Thyroid gland (tissue), 4 donors: Measurements from ENCODE around the gene PMM2. TPM values are rescaled to one million over a fixed set of nuclear protein-coding genes. Genes with fewer than 3 reads are reported as not detected.

Source experiments
- DNase-seq, 2 donors: peaks; one replicate each; pipeline ENCODE4 v3.0.0-alpha.2; 2019
- H3K27ac ChIP-seq, 3 donors: fragments of 200-600 bp; sonication (generic); 1 replicate in 2 of 3; 2 replicates in 1 of 3; pipeline ENCODE4 v1.5.1; 2016 to 2019; ENCODE audit warnings: mild to moderate bottlenecking in 1 of 3, moderate library complexity in 1 of 3
- H3K27me3 ChIP-seq: fragments of 200-600 bp; sonication (generic); one replicate; pipeline ENCODE4 v1.5.1; 2019
- H3K36me3 ChIP-seq, 2 donors: fragments of 200-600 bp; sonication (generic); one replicate each; pipeline ENCODE4 v1.5.1; 2016 to 2019
- H3K4me1 ChIP-seq, 2 donors: fragments of 200-600 bp; sonication (generic); one replicate each; pipeline ENCODE4 v1.5.1; 2017 to 2019
- H3K4me3 ChIP-seq, 3 donors: fragments of 200-600 bp; sonication (generic); replicated peaks in 1 of 3; 1 replicate in 2 of 3; 2 replicates in 1 of 3; pipeline ENCODE4 v1.5.1; 2016; ENCODE audit warnings: mild to moderate bottlenecking in 1 of 3
- H3K9me3 ChIP-seq: fragments of 200-600 bp; sonication (generic); one replicate; pipeline ENCODE4 v1.5.1; 2017
- POLR2A ChIP-seq, 2 donors: fragments of 450-650 bp; IDR thresholded peaks; one replicate each; pipeline ENCODE4 v1.6.1; 2017; ENCODE audit warnings: antibody characterized with exemption in 2 of 2, mild to moderate bottlenecking in 2 of 2, moderate library complexity in 1 of 2
- WGBS, 2 donors: methylation state at CpG; one replicate each; pipeline ENCODE4 v1.1.5; 2017; 5-methylcytosine and 5-hydroxymethylcytosine counted together
- intact Hi-C: fragments of 100-400 bp; cut with DNase I; formaldehyde crosslinking; loops from one replicate; pipeline ENCODE4 v1.15.1; 2023
- total RNA-seq, 4 donors: library from RNA; depleted of rRNA; stranded (reverse); fragments of >200 nt; gene quantifications; one replicate each; pipeline ENCODE4 v1.2.3, GENCODE V29; 2016
- TF ChIP-seq, protein P1 (sequence below), 6 experiments: fragments of 200-600 bp in 3 of 6; fragments of 450-650 bp in 3 of 6; sonication (generic) in 3 of 6; IDR thresholded peaks; one replicate each; pipeline ENCODE4 v1.5.1; 2016 to 2019; ENCODE audit warnings: antibody characterized with exemption in 6 of 6, mild to moderate bottlenecking in 2 of 6, inconsistent platforms in 1 of 6, moderate library complexity in 1 of 6

Gene PMM2
- total RNA-seq, 4 donors from 2014 or later = 26.2 to 49.6 (median 30.8) TPM

DNA sequence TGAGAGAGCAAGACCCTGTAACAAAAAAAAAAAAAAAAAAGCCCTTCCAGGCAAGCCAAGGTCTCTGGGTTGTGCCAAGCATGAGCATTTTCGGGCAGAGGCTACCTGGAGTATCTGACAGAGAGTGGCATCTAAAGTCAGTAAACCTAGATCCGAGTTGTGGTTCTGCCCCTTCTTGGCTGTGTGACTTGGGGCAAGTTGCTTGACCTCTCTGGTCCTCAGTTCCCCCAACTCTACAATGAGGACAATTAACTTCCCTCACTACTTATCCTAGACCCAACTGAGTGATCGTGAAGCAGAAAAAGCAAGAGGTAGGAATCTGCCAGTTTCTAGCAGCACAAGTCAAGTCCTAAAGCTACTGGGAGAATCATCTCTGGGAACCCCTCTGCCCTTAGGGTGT lies 34.6 kb upstream of the PMM2 start:
- no peaks in the 10 kb centered on the region for H3K4me1 ChIP-seq
- 93 to 100% methylated on average over 3 of the region's 3 CpGs for WGBS, 2 donors
- intact Hi-C loops = no loop called here
- H3K27me3 ChIP-seq = no peaks in the 10 kb centered on the region
- H3K36me3 ChIP-seq = no peaks in the 10 kb centered on the region
- H3K9me3 ChIP-seq = no peaks in the 10 kb centered on the region
- TF ChIP-seq POLR2A (IDR thresholded peaks at IDR 0.05) = no peak
- TF ChIP-seq, protein P1, sequence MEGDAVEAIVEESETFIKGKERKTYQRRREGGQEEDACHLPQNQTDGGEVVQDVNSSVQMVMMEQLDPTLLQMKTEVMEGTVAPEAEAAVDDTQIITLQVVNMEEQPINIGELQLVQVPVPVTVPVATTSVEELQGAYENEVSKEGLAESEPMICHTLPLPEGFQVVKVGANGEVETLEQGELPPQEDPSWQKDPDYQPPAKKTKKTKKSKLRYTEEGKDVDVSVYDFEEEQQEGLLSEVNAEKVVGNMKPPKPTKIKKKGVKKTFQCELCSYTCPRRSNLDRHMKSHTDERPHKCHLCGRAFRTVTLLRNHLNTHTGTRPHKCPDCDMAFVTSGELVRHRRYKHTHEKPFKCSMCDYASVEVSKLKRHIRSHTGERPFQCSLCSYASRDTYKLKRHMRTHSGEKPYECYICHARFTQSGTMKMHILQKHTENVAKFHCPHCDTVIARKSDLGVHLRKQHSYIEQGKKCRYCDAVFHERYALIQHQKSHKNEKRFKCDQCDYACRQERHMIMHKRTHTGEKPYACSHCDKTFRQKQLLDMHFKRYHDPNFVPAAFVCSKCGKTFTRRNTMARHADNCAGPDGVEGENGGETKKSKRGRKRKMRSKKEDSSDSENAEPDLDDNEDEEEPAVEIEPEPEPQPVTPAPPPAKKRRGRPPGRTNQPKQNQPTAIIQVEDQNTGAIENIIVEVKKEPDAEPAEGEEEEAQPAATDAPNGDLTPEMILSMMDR (IDR thresholded peaks at IDR 0.05) = no peak
- DNase-seq = no peak
- no peak overlapping the region for H3K27ac ChIP-seq
- H3K4me3 ChIP-seq = no peak overlapping the region

DNA sequence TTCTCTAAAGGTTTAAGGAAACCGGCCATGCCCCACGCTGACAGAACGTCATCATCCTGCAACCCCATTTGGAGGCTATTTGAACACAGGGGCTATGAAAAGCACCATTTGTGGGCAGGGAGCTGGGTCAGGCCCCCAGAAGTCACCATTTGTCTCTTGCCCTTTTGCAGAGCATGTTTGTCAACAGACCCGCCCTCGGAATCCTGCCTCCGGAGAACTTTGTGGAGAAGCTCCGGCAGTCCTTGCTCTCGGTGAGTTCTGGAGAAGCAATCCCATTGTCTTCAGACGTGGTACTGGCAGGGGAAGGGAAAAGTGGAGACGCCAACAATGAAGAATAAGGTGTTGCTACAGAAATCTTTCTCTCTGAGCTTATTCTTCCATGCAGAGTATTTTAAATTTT lies 33.7 kb upstream of the PMM2 start:
- H3K27ac ChIP-seq = no peak overlapping the region
- no peak overlapping the region for H3K4me3 ChIP-seq
- TF ChIP-seq, protein P1 (IDR thresholded peaks at IDR 0.05) = no peak
- no peak for TF ChIP-seq POLR2A (IDR thresholded peaks at IDR 0.05)
- 76 to 86% methylated on average over 9 to 10 of the region's 10 CpGs for WGBS, 2 donors
- no peak for DNase-seq
- no peaks in the 10 kb centered on the region for H3K27me3 ChIP-seq
- intact Hi-C loops = no loop called here
- H3K36me3 ChIP-seq = peaks cover 0 to 6% of the 10 kb centered on the region in 2 donors
- no peaks in the 10 kb centered on the region for H3K4me1 ChIP-seq
- H3K9me3 ChIP-seq = no peaks in the 10 kb centered on the region

DNA sequence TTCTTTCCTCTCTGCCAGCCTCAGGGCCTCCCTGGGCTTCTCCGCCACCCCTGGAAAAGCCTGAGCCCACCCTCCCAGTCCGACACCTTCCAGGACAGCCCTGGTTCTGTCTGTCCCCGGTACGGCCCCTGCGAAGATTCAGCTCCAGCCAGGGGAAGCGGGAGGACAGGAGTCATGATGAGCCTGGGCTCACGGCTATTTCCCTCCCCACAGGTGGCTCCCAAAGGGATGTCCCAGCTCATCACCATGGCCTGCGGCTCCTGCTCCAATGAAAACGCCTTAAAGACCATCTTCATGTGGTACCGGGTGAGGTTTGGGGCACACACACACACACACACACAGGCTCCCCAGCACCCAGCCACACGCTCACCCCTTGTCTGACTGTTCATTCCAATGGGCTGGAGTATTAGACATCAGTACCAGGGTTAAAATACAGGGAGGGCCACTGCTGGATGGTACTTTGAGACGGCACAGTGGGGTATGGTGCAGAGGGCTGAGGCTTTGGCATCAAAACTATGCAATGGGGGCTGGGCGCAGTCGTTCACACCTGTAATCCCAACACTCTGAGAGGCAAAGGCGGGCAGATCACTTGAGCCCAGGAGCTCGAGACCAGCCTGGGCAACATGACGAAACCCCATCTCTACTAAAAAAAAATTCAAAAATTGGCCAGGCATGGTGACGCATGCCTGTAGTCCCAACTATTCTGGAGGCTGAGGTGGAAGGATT lies 33.0 kb upstream of the PMM2 start:
- DNase-seq = no peak
- intact Hi-C loops = no loop called here
- TF ChIP-seq, protein P1 (IDR thresholded peaks at IDR 0.05) = no peak
- TF ChIP-seq POLR2A (IDR thresholded peaks at IDR 0.05) = no peak
- H3K27me3 ChIP-seq = no peaks in the 10 kb centered on the region
- no peaks in the 10 kb centered on the region for H3K4me1 ChIP-seq
- no peak overlapping the region for H3K27ac ChIP-seq
- WGBS, 2 donors = 91% methylated on average over 18 of the region's 18 CpGs
- no peaks in the 10 kb centered on the region for H3K9me3 ChIP-seq
- no peak overlapping the region for H3K4me3 ChIP-seq
- H3K36me3 ChIP-seq = peaks cover 0 to 6% of the 10 kb centered on the region in 2 donors

DNA sequence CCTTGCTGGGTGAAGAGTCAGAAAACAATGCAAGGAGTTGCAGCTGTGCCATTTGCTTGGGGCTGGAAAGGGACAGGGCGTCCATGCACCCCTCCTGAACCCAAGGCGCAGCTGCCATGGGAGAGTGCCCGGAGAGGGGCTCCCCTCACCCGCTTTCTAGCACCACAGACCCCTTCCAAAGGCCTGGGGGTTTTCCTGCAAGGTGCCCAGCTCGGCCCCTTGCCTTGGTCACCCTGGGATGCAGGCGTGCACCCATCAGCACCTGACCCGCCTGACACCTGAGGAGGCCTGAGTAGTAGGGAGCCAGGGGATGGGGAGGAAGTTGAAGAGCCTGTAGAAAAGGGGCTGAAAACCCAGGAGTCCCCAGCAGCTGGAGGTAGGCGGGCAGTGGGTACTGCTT lies 30.5 kb upstream of the PMM2 start:
- intact Hi-C loops = no loop called here

DNA sequence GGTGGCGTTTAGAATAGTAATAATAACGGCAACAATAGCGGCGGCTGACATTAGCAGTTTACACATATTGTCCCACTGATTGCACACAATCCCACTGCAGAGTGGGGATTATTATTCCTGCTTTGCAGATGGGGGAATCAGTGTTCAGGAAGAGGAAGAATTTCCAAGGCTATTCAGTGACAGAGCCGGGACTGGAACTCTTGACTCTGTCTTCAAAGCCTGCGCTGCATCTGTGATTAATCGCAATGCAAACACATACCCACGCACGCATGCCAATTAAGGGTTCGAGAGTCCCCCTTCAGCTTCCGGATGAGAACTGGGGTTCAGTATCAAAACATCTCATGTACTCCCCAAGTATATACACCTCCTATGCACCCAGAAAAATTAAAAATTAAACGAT lies 29.4 kb upstream of the PMM2 start:
- Histone ChIP-seq H3K27me3 (no peaks in the 10 kb centered on the region), H3K27ac (no peak overlapping the region), H3K4me3 (no peak overlapping the region), H3K36me3 (peaks cover 0 to 6% of the 10 kb centered on the region in 2 donors), H3K9me3 (no peaks in the 10 kb centered on the region), H3K4me1 (no peaks in the 10 kb centered on the region)
- intact Hi-C loops = no loop called here
- no peak for DNase-seq
- TF ChIP-seq POLR2A (IDR thresholded peaks at IDR 0.05) = no peak
- TF ChIP-seq, protein P1 (IDR thresholded peaks at IDR 0.05) = no peak
- WGBS, 2 donors = 91 to 96% methylated on average over 12 of the region's 12 CpGs

More for the DNA sequence above, 30.5 kb upstream of the PMM2 start:
- Histone ChIP-seq H3K27ac (no peak overlapping the region), H3K9me3 (no peaks in the 10 kb centered on the region), H3K4me3 (no peak overlapping the region), H3K27me3 (no peaks in the 10 kb centered on the region), H3K4me1 (no peaks in the 10 kb centered on the region), H3K36me3 (peaks cover 0 to 6% of the 10 kb centered on the region in 2 donors)
- DNase-seq = no peak
- no peak for TF ChIP-seq POLR2A (IDR thresholded peaks at IDR 0.05)
- TF ChIP-seq, protein P1 (IDR thresholded peaks at IDR 0.05) = no peak
- 98 to 100% methylated on average over 6 to 8 of the region's 8 CpGs for WGBS, 2 donors
